Heart left ventricle (tissue), 13 donors: Measurements from ENCODE around the gene RNF38.

Source experiments
- CTCF ChIP-seq, 12 donors: fragments of 200-600 bp; sonication (generic) in 4 of 12; IDR thresholded peaks; one replicate each; pipeline versions ENCODE4 v1.5.0 to v1.8.0; 2018 to 2022; ENCODE audit warnings: antibody characterized with exemption in 12 of 12, mild to moderate bottlenecking in 5 of 12
- POLR2A ChIP-seq, 2 donors: fragments of 450-650 bp; IDR thresholded peaks; one replicate each; pipeline ENCODE4 v1.6.1; 2017; ENCODE audit warnings: antibody characterized with exemption in 2 of 2, mild to moderate bottlenecking in 2 of 2, moderate library complexity in 2 of 2
- donor health status: ischemic (EF 13 %, LVEDD 7.1; RV severe dilation, severe dysfunction).
- donor health status: DM: no; HTN: yes; CAD: no.
- donor health status: DM: no; HTN: no; CAD: no.
- donor health status: ischemic (EF 25% LVEDD 6.9; RV normal size, moderate dysfunction).
- donor health status: ischemic (EF 25% LVEDD 5.7; RV mildly dilated, moderate dysfunction).
- donor health status: ischemic (EF 35%, LVEDD 5.7; RV mildly dilated, moderate dysfunction).
- donor health status: nonischemic (EF 11% LVEDD 7.7; RV severe dilation, severe dysfunction).
- donor health status: DM: yes; HTN: yes; CAD: no.
- donor health status: PGD.
- donor health status: ischemic (EF 29% LVEDD 5.4; RV normal size, mild dysfunction).
- donor health status: nonischemic (EF 23%, LVEDD 6.1; RV moderate dilation, normal function).

GRCh38 chr9:36319806-36320205 is 80.3 kb downstream of the RNF38 start:
- TF ChIP-seq CTCF (IDR thresholded peaks at IDR 0.05) (no peak), POLR2A (IDR thresholded peaks at IDR 0.05) (no peak)
